GM21528 (cell line): ENCODE measurements around the gene SCN10A.

Experiments used
- ATAC-seq: cut with Tn5 transposase; IDR thresholded peaks from one replicate; pipeline ENCODE4 v1.9.1; 2021; ENCODE audit warnings: mild to moderate bottlenecking, moderate library complexity; ENCODE audit not compliant: unreplicated experiment, low FRiP score

The SCN10A gene

GRCh38 chr3:38782148-38782547 is 33.9 kb downstream of the SCN10A start:
- no peak for ATAC-seq

GRCh38 chr3:38773528-38773927 is 42.5 kb downstream of the SCN10A start:
- ATAC-seq: no peak

GRCh38 chr3:38763569-38763968 is 52.4 kb downstream of the SCN10A start:
- ATAC-seq: no peak

GRCh38 chr3:38758557-38758956 is 57.5 kb downstream of the SCN10A start:
- no peak for ATAC-seq

- no peak for ATAC-seq
These were observed 58.3 kb downstream of the SCN10A start for GRCh38 chr3:38757721-38758120.

- no peak for ATAC-seq
These were observed 59.1 kb downstream of the SCN10A start for GRCh38 chr3:38756892-38757291.

- ATAC-seq: no peak
These were observed 60.9 kb downstream of the SCN10A start for GRCh38 chr3:38755130-38755529.

- ATAC-seq: no peak
These were observed 69.4 kb downstream of the SCN10A start for GRCh38 chr3:38746641-38747040.

- ATAC-seq: no peak
These were observed 73.0 kb downstream of the SCN10A start for GRCh38 chr3:38743043-38743442.

GRCh38 chr3:38742550-38742949 is 73.5 kb downstream of the SCN10A start:
- ATAC-seq: no peak

- ATAC-seq: no peak
These were observed 75.5 kb downstream of the SCN10A start for GRCh38 chr3:38740537-38740936.

GRCh38 chr3:38739931-38740330 is 76.1 kb downstream of the SCN10A start:
- no peak for ATAC-seq

- no peak for ATAC-seq
These were observed 76.7 kb downstream of the SCN10A start for GRCh38 chr3:38739396-38739689.

- ATAC-seq: no peak
These were observed 77.2 kb downstream of the SCN10A start for GRCh38 chr3:38738630-38739395.

GRCh38 chr3:38731522-38731921 is 84.5 kb downstream of the SCN10A start:
- no peak for ATAC-seq

GRCh38 chr3:38730281-38730680 is 85.7 kb downstream of the SCN10A start:
- ATAC-seq: no peak

GRCh38 chr3:38728008-38728407 is 88.0 kb downstream of the SCN10A start:
- ATAC-seq: no peak

GRCh38 chr3:38726751-38727150 is 89.3 kb downstream of the SCN10A start:
- ATAC-seq: no peak

GRCh38 chr3:38725726-38726419 is 90.1 kb downstream of the SCN10A start:
- ATAC-seq: no peak

GRCh38 chr3:38724392-38724736 is 91.7 kb downstream of the SCN10A start:
- ATAC-seq: no peak

GRCh38 chr3:38723569-38724391 is 92.2 kb downstream of the SCN10A start:
- no peak for ATAC-seq
